HG03025 (cell line): Measurements from ENCODE around the gene AKR7A3.
"Not testable (repeated sequence)": the region's sequence is repeated elsewhere in the genome, so short reads cannot be mapped to it uniquely, and the experiment has no call there.

ENCODE experiments used
- ATAC-seq: cut with Tn5 transposase; IDR thresholded peaks from one replicate; pipeline ENCODE4 v1.9.1; 2021; ENCODE audit warnings: mild to moderate bottlenecking, moderate library complexity; ENCODE audit not compliant: unreplicated experiment, low FRiP score

AKR7A3 gene

GRCh38 chr1:19300211-19300610 is 11.6 kb upstream of the AKR7A3 start:
- no peak for ATAC-seq

- no peak for ATAC-seq
Observed at GRCh38 chr1:19294638-19295037, 6.1 kb upstream of the AKR7A3 start.

- ATAC-seq: no peak
Observed at GRCh38 chr1:19289244-19289643, 674 bp upstream of the AKR7A3 start.

GRCh38 chr1:19287436-19288185 is 959 bp downstream of the AKR7A3 start:
- ATAC-seq: no peak

GRCh38 chr1:19285807-19286206 is 2.8 kb downstream of the AKR7A3 start:
- ATAC-seq: not testable (repeated sequence)

- not testable (repeated sequence) for ATAC-seq
Observed at GRCh38 chr1:19285366-19285765, 3.2 kb downstream of the AKR7A3 start.

- no peak for ATAC-seq
Observed at GRCh38 chr1:19284881-19285280, 3.7 kb downstream of the AKR7A3 start.

- ATAC-seq: no peak
Observed at GRCh38 chr1:19283891-19284290, 4.7 kb downstream of the AKR7A3 start.

- ATAC-seq: no peak
Observed at GRCh38 chr1:19274636-19275035, 13.9 kb downstream of the AKR7A3 start.

GRCh38 chr1:19273844-19274531 is 14.6 kb downstream of the AKR7A3 start:
- ATAC-seq: not testable (repeated sequence)

- no peak for ATAC-seq
Observed at GRCh38 chr1:19273106-19273843, 15.3 kb downstream of the AKR7A3 start.

- ATAC-seq: no peak
Observed at GRCh38 chr1:19272064-19272463, 16.5 kb downstream of the AKR7A3 start.

- ATAC-seq: not testable (repeated sequence)
Observed at GRCh38 chr1:19270343-19270730, 18.2 kb downstream of the AKR7A3 start.

- not testable (repeated sequence) for ATAC-seq
Observed at GRCh38 chr1:19269427-19270342, 18.9 kb downstream of the AKR7A3 start.

- ATAC-seq: no peak
Observed at GRCh38 chr1:19268445-19268844, 20.1 kb downstream of the AKR7A3 start.

- ATAC-seq: no peak
Observed at GRCh38 chr1:19262744-19263143, 25.8 kb downstream of the AKR7A3 start.

GRCh38 chr1:19262047-19262446 is 26.5 kb downstream of the AKR7A3 start:
- ATAC-seq: no peak

GRCh38 chr1:19260211-19261138 is 28.1 kb downstream of the AKR7A3 start:
- ATAC-seq: no peak

- no peak for ATAC-seq
Observed at GRCh38 chr1:19258353-19258752, 30.2 kb downstream of the AKR7A3 start.
